GM21447 (cell line): Measurements from ENCODE around the gene RAB40A.

Source experiments
- ATAC-seq: cut with Tn5 transposase; IDR thresholded peaks from one replicate; pipeline ENCODE4 v1.9.1; 2021; ENCODE audit not compliant: unreplicated experiment

RAB40A gene, protein sequence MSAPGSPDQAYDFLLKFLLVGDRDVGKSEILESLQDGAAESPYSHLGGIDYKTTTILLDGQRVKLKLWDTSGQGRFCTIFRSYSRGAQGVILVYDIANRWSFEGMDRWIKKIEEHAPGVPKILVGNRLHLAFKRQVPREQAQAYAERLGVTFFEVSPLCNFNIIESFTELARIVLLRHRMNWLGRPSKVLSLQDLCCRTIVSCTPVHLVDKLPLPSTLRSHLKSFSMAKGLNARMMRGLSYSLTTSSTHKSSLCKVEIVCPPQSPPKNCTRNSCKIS

DNA sequence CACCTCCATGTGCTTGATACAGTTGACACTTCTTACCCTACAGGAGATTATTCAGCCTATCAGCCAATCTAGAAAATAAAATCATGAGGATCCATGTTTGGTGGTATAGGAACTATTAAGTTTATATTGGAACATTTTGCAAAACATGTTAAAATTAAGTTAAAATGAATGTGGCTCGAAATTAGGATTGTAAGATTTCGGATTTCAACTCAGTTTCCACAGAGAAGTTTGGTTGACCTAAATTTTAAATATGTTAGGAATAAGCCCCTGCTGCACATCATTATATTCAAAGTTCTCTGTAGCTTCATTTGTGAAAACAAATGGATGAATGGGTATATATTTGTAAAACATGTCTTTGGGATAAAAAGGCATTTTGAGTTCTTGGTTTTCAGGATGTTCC, at the start of gene RAB40A:
Gene RAB40A, minus strand, starts transcription at position 101 of the 400 bp plus-strand sequence. CDS start 18,733 bp downstream, outside the sequence.
- no peak for ATAC-seq

DNA sequence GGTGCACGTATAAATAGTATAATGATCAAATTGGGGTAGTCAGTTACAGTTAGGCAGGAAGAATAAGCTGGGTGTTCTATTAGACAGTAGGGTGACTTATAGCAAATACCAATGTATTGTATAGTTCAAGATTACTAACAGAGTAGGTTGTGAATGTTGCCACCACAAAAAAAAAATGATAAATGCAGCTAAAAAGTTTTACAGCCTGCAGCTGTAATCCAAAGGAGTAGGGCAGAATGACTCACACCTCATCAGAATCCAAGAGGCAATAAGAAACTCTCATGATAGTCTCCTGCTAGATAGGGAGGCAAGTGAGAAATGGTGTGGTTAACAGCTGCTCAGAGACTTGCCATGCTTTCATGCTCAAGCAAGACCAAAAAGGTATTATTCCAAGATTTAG, 46.5 kb upstream of the RAB40A start:
- no peak for ATAC-seq

DNA sequence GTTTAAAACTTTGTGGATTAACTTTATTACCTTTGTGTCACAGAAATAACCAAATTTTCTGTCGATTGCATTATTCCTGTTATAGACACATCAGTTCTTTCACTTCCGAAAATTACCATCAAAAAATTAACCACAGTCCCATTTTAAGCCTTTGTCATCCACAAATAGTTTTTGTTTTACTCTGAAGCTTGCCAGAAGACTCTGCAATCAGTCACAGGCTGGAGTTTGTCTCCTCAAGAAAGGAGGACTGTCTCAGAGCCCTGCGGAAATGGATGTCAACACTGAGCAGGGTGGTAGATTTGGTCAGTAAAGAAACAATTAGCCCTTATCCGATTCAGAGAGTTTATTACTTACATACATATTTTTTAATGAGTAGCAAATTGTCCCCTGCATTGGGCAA, 45.9 kb upstream of the RAB40A start:
- ATAC-seq = no peak

DNA sequence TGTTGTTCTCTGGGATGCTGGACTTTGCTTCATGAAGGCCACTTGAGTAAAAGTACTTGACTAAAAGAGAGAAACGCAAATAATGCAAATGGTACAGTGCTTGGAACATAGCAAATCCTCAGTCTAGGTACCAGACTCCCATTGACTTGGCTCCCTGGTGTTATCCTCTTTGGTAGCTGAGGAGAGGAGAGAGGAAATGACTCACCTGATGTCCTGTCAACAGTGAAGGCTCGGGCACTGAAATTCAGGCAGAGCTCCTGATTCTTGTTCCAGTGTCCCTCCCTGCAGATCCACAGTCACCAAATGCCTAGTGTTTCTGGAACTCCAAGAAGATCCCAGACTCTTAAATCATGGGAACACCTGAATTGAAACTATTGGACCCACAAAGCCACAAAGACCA, 43.5 kb upstream of the RAB40A start:
- ATAC-seq = no peak

DNA sequence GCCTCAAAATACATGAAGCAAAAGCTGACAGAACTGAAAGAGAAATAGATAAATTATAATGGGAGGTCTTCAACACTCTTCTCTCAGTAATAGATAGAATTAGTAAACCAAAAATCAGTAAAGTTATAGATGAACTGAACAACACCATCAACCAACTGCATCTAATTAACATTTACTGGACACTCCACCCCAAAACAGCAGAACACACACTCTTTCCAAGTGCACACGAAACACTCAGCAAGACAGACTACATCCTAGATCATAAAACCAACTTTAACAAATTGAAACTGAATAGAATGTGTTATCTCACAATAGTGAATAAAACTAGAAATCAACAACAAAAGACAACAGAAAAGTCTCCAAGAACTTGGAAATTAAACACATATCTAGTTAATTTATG, 41.0 kb upstream of the RAB40A start:
- ATAC-seq = no peak

DNA sequence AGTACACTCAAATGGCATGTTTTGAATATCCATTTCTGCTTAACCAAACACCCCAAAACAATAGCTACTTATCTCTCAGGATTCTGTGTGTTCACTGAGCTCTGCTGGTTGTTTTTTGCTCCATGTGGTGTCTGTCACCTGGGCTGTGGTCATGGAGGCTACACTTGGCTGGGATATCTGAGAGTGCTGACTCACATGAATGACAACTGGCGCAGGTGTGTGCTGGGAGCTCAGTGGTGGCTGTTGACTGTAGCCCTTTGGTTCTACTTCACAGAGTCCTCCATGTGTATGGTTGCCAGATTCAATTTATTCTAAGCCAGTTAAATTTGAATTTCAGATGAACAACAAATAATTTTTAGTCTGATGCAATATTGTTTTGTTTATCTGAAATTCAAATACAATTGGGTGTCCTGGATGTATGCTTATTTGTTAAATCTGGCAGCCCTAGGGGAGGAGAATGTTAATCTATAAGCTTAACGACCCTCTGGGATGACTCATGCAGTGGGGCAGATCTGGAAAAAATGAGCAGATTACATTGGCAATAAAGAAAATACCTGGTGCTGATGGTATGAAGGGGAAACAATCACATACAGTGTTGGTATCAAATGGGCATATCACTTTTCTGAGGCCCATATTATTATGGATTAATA, 37.8 kb upstream of the RAB40A start:
- no peak for ATAC-seq

DNA sequence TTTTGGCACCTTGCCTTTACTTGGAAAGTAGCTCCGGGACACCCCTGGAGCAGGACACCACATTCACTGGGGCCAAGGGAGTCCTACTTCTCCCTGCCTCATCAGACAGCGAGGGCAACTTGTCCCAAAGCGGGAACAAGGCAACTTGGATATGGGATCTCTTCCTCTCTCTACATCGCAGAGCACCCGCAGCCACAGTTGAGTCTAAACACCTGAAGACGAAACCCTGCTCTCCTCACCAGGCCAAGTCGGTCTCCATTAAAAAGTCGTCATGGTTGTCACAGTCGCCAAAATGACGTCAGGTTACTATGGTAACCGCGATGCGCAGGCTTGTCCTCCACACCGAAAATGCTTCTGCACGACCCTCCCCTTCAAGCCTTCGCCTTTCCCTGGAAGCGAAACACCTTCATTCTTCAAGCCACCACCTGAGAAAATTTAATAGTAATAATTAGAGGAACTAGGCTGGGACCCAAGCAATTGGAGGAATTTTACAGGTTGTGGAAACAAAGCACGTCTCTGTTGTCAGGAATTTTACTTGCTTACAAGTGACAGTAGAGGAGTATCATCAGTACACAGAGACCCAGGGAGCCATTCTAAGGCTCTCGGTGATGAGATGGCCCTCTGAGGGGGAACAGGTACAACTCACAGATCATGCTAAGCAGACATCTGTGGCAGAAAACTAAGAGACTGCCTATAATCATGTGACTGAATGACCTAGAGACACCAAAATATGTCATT, 35.6 kb upstream of the RAB40A start:
- peak; percentile 99 for ATAC-seq

DNA sequence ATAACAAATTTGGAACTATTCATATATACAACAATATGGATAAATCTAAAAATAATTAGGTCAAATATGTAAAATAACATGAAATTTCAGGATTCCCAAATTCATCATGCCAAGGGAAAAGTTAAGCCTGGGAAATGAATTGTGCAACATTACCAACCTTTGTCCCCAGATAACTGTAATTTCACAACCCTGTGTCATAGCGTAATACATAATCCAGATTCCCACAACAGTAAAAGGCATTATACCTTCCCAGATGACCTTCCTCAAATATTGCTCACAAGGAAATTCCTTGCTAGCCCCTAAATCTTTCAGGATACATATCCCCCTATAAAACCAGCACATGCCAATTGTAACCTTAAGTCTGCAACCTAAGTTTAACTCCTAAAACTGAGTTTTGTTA, 32.9 kb upstream of the RAB40A start:
- no peak for ATAC-seq

DNA sequence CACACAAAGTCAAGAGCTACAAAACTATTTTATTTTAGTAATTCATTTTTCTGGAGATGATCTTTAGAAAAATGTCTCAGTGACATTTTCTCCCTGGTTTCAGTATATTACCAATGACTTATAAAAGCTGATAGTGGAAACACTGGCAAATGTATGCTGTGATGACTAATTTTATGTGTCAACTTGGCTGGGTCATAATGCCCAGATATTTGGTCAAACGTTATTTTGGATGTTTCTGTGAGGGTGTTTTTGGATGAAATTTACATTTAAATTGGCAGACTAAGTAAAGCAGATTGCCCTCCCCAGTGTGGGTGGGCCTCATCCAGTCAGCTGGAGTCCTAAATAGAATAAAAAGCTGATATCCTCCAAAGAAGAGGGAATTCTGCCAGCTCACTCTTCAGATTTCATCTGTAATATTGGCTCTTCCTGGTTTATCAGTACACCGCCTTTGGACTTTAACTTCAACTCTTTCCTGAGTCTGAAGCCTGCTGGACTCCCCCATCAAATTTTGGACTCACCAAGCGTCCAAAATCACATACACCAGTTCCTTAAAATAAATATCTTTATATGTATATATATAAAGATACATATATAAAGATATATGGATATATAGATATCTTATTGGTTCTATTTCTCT, 31.2 kb upstream of the RAB40A start:
- ATAC-seq = no peak

DNA sequence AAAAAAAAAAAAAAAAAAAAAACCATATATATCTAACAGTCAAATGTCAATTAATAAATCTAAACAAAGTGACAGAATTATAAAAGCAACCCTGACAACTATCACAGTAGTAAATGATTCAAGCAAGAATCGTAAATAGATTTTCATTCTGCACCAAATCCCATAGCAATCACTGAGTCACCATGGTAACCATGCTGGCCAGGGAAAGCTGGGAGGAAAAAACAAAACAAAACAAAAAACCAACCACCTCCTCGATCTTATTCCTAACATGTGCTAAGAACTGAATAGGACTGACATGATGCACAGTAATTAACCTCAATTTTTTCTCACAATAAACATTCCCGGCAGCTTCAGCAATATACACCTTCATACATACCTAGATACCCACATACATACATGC, 30.6 kb upstream of the RAB40A start:
- no peak for ATAC-seq

DNA sequence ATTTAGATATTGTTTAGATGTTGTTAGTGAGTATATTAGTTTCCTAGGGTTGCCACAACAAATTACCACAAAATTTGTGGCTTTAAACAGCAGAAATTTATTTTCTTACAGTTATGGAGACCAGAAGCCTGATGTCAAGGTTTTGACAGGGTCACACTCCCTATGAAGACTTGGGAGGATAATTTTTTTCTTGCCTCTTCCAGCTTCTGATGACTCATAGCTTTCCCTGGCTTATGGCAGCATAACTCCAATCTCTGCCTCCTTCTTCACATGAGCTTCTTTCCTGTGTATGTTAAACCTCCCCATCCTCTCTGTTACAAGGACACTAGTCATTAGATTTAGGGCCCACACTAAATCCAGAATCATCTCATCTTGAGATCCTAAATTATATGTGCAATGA, 20.9 kb upstream of the RAB40A start:
- ATAC-seq = no peak

DNA sequence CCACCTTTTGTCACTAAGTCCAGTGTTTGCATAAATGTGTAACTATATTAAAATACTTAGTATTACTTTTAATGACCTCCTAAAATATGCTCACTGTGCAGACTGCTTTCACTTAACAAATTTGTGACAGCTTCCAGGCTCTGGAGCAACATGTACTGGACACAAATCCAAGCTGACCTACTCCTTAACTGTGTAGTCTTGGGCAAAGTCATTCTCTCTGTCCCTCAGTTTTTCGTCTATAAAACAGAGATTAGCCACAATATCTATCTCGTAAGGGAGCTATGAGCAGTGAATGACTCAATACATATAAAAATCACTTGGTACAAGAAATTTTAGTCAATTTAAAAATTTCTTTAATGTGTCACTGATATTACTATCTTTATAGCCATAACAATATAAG, 20.4 kb upstream of the RAB40A start:
- no peak for ATAC-seq

DNA sequence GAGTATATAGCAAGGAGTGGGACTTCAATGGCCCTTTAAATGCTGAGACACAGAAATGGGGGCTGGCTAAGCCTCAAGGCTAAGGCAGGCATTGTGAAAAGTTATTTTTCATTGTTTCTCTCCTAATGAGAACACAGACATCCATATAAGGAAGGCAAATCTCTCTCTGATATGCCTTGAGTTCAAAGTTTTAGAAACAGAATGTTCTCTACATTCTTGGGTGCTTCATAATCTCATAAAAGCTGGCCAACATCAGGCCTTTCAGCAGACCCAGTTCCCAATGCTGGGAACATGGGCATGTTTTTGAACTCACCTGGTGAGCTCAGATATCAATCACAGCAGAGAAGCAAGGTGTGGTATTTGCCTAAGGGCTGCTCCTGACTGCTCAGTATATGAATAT, 19.4 kb upstream of the RAB40A start:
- no peak for ATAC-seq

DNA sequence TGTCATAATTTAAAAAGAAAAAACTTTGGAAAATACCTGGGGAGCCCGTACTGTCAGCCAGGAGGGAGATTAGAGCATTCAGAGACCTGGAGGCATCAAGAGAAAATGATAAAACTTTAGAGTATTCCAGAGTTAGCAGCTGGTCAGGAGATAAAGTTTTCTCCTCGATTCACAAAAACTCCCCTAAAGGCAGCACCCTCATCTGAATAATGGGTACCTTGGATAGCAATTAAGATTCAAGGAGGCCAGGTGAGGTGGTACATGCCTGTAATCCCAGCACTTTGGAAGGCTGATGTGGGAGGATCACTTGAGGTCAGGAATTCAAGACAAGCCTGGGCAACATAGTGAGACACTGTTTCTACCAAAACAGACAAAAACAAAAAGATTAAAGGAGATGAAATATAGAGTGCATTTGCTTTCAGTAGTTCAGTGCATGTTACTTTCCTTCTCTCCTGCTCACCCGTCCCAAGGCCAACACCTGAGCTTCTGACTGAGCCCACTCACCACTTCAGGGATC, 18.6 kb upstream of the RAB40A start:
- no peak for ATAC-seq

DNA sequence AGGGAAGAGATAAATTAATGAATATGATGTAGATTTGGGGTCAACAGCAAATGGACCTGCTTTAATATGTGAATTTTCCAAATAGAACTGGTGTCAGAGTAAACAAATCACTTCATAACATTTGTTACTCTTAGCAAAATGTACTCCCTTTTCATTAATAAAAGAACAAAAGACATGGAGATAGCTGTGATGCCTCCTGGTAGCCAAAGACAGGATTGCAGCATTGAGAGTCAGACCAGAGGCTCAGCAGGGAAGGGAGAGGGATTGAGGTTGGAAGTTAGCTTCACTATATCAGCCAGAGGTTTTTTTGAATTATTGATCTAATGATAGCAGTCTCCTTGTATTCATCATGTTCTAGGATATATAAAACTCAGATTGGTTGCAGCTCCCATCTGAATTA, 17.4 kb upstream of the RAB40A start:
- ATAC-seq = no peak

DNA sequence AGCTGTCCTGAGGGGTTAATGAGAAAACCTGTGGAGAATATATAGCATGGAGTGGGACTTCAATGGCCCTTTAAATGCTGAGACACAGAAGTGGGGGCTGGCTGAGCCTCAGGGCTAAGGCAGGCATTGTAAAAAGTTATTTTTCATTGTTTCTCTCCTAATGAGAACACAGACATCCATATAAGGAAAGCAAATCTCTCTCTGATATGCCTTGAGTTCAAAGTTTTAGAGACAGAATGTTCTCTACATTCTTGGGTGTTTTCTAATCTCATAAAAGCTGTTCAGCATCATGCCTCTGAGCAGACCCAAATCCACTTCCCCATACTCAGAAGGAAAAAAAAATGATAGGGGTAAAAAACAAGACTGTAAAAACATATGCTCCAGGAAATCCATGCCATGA, 16.8 kb upstream of the RAB40A start:
- no peak for ATAC-seq

DNA sequence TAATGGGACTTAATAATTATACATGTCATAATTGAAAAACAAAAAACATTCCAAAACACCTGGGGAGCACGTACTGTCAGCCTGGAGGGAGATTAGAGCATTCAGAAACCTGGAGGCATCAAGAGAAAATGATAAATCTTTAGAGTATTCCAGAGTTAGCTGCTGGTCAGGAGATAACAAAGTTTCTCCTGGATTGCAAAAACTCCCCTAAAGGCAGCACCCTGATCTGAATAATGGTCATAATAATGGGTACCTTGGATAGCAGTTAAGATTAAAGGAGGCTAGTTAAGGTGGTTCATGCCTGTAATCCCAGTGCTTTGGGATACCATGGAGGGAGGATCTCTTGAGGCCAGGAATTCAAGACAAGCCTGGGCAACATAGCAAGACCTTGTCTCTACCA, 15.9 kb upstream of the RAB40A start:
- ATAC-seq = no peak

DNA sequence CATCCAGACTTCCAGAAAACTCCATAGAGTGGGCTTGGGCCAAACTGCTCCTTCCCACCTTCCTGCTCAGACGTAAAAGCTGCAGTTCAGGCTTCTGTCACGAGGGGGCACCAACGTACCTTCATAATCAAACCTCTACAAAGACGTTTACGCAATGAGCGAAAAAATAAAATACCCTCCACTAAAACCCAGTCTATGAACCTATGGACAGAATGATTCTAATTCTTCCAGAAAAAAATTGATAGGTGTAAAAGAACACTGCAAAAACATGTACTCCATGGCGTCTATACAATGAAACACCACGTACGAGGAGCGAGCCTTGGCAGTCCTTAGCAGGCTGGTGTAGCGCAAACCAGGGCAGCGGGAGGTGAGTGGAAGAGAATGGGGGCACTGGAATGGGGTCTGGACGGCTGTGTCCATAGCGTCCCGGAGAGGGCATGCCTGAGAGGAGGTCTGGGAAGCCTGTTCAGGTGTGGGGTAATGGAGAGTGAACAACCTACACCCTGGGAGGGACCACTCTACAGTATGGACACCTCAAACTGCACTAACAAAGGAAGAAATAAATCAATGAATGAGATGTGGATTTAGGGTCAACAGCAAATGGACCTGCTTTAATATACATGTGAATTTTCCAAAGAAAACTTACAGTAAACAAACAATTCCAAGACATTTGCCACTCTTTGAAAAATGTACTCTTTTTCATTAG, 14.4 kb upstream of the RAB40A start:
- ATAC-seq = no peak

DNA sequence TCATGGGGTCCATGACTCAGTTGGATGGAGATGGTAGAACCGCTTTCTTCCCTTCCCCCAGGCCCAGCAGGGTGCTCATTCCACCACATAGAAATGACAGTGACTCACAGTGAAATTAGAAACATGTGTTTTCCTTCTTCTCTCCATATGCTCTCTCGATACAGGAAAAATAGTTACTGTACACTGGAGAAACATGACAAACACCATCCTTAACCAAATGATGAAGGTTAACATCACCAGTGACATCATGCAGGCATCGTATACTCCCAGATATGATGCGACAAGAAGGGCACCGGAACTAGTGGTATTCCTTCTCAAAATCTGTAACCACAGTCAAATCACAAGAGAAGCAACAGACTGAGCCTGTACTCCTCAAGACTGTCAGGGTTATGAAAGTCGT, 11.7 kb upstream of the RAB40A start:
- no peak for ATAC-seq

DNA sequence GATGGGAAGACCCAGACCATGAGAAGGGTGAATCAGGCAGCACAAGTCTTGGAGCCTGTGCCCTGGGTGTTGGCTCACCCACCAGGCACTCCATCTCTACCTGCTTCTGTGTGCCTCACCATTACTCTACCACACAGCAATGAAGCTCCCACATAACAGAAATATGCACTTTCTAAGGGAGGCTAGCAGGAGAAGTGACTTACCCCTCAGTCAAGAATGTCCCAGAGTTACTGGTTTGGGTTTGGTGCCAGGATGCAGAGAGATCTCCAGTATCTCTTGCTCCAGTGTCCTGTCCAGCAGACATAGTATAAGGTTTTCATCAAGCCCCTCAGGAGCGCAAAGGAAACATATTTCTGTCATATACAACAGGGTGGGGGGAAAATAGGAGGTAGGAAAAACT, 11.3 kb upstream of the RAB40A start:
- no peak for ATAC-seq

DNA sequence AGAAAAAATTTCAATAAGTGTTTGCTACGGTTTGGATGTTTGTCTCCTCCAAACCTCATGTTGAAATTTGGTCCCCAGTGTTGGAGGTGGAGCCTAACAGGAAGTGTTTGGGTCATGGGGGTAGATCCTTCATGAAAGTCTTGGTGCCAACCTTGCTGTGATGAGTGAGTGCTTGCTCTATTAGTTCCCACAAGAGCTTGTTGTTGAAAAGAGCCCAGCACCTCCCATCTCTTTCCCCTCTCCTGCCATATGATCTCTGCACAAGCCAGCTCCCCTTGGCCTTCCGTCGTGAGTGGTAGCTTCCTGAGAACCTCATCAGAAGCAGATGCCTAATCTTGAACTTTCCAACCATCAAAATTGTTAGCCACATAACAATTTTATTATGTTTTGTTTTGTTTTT, 10.3 kb upstream of the RAB40A start:
- ATAC-seq = no peak
